G401.6 (cell line): ENCODE data around the gene PMEPA1.

ENCODE experiments used
- FAIRE-seq: peaks from 2 replicates; lab custom pipeline; 2012; peaks lifted over from hg19 to GRCh38; lab: Jason Lieb, UNC

PMEPA1 gene

GRCh38 chr20:57711311-57711712 lies 1.5 kb upstream of the PMEPA1 start:
- FAIRE-seq, result no peak

DNA sequence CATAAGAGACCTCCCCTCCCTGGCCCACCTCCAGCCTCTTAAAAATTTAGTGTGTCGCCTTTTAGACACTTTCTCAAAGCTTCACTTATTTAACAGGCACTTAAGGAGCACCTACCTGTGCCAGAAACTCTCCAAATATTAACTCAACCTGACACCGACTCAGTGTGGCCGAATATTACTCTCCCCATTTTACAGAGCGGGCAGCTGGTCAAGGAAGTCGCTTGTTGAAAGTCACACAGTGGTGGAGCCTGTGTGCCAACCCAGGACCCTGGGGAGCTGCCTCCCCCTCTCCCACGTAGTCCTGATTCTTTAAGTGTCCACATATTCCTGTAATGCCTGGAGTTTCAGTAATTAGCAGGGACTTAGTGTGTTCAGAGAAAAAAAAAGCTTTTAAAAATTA lies 1.0 kb upstream of the PMEPA1 start:
- no peak for FAIRE-seq

DNA sequence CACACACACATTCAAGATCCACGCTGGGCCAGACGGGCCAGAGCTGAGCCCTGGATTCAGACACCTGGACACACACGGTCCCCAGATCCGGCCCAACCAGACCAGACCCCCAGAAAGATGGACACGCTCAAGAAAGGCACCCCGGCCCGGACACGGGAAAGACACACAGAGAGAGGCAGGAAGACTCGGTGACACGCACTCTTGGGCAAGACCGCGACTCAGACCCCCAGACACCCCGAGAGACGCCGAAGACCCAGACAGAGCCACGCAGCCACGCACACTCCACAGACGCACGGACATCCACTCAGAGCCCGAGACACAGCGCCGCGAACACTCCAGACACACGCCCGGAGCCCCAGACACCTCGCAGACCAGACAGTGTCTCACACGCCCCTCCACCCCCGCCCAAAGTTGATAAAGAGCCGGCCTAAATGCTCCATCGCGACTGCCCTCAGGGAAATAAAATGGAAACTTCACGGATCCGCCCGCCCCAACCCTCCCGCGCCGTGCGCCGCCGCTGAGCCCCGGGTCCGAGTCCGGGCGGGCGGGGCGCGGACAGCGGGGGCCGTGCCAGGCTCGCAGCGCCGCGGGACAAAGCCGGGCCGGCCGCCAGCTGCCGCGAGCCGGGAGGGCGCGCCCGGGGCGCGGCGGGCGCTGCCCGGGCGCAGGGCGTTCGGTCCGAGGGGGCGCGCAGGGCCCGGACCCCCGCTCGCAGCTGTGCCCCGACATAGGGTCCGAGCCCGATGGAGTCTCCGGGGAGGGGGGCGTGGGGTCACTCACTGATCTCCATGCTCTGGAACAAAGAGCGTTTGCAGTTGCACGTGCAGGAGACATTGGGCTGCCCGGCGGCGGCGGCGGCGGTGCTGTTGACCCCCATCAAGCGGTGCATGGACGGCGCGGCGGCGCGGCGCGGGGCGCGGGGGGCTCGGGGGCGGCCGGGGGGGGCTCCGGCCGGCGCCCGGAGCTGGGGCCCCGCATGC lies 831 bp downstream of the PMEPA1 start:
- FAIRE-seq, result no peak

DNA sequence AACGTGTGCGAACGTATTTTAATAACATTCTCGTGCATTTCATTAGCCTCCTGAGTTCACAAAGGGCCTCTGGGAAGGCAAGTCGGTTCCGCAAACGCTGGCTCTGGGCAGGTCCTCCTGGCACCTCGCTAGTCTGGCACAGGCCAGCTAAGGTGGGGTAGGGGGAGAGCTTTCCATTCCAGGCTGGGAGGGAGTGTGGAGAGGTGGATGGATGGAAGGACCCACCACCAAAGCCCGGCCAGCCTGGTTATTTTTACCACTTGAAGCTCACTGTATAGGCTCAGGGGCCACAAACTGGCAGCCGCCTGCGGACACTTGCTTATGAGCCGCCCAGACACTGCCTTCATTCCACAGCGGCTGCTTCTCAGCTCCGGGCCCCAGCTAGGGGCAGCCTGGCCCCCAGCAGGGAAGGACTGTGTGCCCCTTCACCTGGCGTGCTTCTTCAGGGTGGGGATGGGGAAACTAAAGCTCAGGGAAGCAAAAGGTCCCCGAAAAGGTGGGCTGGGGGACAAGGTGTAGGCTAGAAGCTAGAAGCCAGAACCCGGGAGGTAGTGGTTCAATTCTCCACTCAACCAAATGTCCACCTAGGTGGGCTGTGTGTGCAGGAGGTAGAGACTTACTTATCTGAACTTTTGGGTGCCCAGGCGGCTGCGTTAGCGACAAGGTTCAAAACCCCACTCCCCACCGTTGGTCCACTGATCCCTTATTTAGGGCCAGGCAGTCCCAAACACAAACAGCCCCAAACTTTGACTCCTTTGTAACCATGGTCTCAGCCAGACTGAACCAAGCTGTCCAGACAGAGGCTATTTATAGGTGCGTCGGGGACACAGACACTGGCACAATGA lies 1.7 kb downstream of the PMEPA1 start:
- no peak for FAIRE-seq

- no peak for FAIRE-seq
Measured at GRCh38 chr20:57707320-57707719, 2.5 kb downstream of the PMEPA1 start.

- FAIRE-seq, result no peak
Measured at GRCh38 chr20:57705127-57705899, 4.5 kb downstream of the PMEPA1 start.

DNA sequence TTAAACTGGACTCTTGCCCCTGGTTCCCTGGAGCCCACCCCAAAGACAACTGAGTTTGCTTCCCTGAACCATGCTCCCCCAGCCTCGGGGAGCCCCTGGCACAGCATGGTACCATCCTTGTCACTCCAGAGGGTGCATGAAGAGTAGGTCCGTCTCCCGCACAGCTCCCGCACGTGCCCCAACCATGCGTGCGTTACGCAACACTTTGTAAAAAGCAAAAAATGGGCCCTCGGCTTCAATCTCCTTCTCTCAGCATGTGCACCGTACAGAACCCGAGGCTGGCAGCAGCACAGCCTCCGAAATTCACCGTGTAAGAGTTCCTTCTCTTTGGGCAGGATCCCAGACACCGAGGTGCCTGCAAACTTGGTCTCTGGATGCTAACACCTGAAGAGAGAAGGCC lies 5.6 kb downstream of the PMEPA1 start:
- FAIRE-seq, result no peak

DNA sequence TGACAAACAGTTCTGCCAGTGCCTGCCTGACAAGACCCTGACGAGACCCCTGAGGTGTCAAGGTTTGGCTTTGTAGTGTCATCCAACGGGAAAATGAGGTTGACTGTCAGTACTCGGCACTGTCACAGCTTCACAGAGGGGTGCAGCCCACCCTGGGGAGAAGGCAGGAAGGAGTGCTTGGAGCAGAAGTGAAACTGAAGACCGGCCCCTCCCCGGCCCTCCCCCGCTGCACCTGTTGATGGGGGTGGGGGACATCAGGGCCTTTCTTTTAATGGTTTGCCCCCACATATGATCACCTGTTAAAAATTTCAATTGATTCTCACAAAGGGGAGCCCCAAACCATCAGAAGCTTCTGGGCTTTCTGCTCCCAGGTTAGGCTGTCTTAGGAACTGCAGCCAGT lies 6.8 kb downstream of the PMEPA1 start:
- FAIRE-seq, result no peak

DNA sequence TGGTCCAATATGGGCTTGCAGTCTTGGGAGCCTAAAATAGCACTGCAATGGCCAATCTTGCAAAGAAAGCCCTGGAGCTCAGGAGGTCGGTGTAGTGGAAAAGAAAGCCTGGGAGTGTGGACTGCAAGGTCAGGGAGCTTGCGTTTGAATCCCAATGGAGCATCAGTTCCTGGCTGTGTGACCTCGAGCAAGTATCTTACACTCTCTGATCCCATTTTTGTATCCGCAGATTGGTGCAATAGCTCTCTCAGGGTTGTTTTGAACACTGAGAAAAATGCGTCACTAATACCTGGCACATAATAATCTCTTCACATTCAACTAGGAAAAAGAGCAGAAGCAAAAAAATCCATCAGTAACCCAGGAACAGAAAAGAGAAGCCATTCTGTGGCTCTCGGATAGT lies 7.3 kb downstream of the PMEPA1 start:
- no peak for FAIRE-seq

DNA sequence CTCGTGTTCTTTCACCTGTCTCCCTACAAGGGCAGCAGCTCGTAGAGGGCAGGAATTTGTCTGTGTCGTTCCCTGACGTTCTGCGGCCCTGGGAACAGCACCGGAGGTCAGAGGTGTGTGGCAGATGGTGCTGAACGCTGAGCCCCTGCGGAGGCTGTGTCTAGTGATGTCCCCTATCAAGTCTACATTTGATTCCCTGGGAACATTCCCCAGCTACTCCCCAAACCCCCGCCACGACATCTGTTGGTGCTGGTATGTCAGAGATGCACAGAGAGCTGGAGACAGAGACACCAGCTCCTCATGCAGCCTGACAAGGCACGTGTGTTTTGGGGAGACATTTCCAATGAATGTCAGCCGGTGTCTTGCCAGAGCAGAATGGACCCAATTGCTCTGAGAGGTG lies 7.7 kb downstream of the PMEPA1 start:
- no peak for FAIRE-seq

DNA sequence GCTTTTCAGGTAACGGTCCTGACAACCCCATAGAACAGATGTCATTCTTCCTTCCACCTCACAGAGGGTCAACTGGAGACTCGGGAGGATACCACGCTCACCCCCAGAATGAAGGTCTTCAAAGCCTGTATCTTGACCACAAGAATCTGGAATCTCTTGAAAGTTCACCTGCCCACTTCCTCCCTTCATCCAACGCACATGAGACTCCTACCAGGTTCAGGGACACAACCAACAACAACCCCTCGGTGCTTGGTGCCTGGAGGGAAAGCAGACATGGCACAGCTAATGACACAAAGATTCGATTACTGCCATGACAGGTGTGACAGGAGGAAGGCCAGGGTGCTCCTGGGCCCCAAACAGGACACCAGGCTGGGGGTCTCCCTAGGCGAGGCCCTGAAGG lies 8.2 kb downstream of the PMEPA1 start:
- FAIRE-seq, result no peak

- no peak for FAIRE-seq
Measured at GRCh38 chr20:57701090-57701489, 8.7 kb downstream of the PMEPA1 start.

GRCh38 chr20:57699395-57699794 lies 10.4 kb downstream of the PMEPA1 start:
- no peak for FAIRE-seq

DNA sequence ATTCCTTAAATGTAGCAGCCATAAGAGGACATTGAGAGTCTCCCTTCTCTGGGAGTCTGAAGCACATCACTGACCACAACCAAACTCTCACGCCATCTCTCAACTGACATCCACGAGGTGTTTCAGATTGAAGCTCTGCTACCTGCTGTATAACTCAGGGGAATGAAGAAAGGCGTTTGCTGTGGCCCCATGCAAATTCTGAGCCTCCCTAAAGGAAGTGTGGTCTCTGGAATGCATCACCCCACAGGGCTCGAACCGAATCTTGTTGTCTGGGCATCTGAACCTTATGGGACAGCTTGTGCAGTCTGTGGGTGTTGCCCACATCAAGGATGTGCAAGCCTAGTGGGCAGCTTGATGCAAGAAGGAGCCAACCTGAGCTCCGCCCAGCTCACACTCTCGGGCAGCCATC lies 10.9 kb downstream of the PMEPA1 start:
- no peak for FAIRE-seq

GRCh38 chr20:57698116-57698866 lies 11.5 kb downstream of the PMEPA1 start:
- no peak for FAIRE-seq

DNA sequence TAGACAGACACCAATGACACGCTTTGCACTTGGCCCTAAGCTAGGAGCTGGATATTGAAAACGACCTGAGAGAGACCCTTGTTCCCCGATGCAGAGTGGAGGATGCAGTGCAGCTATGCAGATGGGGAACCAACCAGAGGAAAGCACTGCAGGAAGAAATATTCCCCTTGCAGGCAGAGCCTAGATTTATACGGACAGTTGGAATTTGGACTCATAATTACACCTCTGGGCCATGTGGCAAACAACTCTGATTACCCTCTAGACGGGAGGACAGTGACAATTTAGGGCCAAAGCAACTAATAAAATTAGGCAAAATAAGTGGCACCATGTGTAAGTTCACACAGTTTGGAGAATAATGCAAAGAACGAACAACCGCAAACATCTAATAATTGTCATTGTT lies 12.3 kb downstream of the PMEPA1 start:
- no peak for FAIRE-seq

DNA sequence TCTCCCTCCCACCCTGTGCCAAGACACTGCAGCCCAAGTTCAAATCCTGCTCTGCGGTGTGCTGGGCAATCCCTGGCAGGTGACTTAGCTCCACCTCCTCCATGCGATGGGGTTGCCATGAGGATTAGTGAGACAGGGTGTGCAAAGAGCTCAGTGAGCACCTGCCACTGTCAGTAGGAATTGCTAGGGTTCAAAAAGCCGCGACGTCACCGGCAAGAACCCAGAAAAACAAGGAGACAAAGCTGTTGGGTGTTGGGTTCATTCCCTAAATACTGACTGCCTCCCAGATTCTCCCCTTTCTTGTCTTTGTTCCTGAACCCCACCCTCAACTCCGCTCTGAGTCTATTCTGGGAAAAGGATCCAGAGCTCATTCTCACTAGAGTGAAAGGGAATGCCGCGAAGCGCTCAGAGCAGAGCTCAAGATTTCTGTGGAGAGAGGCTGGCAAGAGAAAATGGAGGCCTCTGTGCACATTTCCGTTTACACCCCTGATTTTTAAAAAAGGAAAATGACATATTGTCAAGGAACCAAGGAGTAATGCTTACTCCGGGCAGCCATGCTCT lies 13.3 kb downstream of the PMEPA1 start:
- no peak for FAIRE-seq

DNA sequence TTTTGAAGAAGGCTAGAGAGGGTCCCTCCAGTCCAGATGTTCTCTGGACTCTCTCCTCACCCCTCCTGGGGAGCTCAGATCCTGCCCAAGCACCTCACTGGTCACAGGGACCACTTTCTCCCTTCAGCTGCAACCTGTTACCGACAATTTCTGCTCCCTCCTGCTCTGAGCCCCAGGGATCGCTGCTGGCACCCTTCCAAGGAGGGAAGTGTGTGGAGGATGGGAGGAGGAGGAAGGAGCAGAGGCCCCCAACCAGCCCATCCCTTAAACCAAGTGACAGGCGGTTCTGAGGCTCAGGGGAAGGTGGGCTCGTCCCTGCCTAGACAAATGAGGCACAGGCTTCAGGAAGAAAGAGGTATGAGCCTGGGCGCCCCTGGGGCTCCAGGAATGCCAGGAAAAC lies 13.9 kb downstream of the PMEPA1 start:
- no peak for FAIRE-seq

GRCh38 chr20:57695012-57695411 lies 14.8 kb downstream of the PMEPA1 start:
- no peak for FAIRE-seq

- FAIRE-seq, result no peak
Measured at GRCh38 chr20:57694481-57694880, 15.3 kb downstream of the PMEPA1 start.

DNA sequence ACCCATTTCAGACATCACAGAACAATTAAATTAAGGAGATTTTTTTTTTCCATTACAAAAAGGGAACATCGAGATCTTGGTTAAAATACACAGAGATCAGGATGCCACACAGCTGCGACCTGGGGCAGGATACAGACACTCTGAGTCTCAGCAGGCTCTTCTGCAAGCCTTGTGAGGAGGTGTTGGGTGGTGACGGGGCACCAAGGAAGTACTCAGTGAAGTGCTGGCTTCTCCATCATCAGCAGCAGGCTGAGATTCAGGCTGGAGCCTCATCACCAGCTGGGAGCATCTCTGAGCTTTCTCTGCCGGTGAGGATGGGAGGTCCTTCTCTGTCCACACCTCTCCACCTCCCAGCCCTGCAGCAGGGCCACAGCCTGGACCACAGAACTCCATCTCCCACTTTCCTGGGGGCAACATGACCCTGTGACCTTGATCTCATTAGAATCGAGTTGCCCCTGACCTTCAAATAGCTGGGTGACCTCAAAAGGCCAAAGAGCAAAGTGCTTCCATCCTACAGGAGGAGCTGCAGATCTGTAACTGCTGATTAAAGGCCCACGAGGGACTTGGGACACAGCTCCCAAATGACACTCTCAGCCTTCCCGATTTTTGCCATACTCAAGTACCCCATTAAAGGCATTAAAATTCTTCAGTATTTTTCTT lies 16.0 kb downstream of the PMEPA1 start:
- FAIRE-seq, result no peak
